ENCODE data around the gene CTNNBIP1.

The CTNNBIP1 gene

DNA sequence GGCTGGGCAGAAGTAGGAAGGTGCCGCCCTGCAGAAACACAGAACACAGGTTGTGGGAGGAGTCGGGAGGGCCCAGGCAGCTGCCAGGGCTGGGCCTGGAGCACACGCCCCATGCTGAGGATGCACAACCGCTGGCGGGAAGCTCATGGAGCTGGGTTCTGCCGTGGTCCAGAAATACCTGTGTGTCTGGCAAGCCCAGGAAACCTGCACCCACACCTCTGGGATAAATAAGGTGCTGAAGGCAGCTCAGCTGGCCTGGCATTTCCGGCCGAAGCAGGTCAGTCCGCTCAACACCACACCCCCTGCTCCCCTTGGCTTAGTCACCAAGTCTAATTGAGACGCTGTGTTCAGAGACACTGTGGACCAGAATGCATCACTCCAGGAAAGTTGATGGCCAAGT, 32.1 kb downstream of the CTNNBIP1 start:
- DNase-seq (ENCODE audit: low read depth) = no peak

DNA sequence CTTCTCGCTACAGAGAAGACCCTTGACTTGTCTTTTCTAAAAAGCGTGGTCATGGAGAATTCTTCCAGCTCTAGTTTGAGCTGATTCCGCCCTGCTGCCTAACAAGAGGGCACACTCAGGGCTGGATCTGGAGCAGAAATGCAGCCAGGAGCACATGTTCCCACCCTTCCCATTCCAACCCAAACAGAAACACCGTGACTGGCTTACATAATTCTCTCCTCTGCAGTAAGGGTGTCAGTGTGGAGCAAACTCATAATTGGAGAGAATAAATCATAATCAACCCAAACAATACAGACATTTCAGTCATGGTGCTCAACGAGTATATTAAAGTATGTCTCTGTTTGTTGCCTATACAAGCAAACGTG, 34.5 kb downstream of the CTNNBIP1 start:
- no peak for DNase-seq (ENCODE audit: low read depth)

DNA sequence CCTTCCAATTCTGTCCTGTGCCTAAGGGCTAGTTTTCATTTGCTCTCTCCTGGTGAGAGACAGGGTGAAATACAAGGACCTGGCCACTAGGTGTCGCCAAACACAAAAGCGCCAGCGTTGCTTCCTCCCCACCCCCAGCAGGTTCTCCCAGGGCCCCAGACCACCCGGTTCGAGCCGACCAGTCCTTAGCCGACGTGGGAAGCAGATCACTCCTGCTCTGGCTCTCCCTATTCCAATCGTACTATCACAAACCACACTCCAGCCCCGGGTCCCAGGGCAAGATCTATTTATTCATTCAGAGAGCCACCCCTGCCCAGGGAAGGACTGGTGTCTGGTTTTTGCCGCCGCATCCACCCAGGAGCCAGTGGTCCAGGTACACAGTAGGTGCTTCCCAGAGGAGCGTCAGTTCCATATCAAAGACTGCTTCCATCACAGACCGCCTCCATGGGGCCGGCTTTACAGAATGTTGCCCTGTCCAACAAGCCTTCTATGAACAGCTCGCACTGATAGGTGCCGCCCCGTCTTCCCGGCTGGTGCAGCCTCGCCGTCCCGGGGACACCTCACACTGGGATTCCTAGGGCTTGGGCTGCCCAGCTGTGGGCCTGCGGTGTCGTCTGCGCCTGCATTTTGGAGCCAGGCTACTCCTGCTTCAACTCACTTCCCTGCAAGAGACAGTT, 35.0 kb downstream of the CTNNBIP1 start:
- no peak for DNase-seq (ENCODE audit: low read depth)

DNA sequence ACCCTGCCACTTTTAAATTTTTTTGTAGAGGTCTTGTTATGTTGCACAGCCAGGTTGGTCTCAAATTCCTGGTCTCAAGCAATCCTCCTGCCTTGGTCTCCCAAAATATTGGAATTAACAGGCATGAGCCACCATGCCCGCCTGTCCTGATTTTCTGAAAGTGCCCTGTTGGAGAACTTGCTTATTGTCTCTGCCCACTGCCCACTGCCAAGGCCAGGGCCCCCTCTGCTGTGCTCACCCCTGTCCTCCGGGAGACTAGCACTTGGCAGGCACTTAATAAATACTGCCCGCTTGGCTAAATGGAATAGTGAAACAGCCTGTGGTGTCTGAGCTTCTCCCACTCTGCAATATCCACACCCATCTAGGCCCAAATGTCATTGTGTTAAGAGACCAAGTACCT, 35.7 kb downstream of the CTNNBIP1 start:
- DNase-seq (ENCODE audit: low read depth) = no peak

DNA sequence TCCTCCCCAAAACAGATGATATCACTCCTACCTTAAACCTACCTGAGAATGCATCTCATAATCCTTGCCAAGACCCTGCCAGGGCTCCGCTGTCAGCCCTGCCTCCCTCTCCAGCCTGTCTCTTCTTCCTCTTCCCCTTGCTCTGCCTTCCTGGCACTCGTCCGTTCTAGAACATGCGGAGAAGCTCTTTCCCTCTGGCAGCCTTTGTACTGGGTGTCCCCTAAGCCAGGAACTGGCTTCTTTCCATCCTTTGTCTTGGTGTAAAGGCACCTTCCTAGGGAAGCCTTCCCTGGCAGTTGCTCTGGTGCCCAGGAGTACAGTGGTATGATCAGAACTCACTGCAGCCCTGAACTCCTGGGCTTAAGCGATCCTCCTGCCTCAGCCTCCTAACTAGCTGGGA, 36.1 kb downstream of the CTNNBIP1 start:
- DNase-seq (ENCODE audit: low read depth) = no peak

DNA sequence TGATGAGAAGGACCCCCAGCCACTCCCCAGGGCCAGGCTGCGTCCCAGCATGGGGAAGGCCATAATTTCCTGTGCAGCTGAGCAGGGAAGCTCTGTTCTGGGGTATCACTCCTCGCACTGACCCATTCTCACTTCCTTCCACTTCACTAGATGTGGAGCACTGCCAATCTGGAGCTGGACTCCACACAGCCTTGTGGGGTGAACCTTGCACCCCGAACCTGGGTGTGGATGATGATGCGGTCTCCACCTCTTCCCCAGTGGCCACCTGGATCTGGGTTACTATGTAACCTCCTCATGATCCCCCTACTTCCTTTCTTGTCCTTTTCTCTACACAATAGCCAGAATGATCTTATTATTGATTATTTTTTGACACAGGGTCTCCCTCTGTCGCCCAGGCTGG, 36.7 kb downstream of the CTNNBIP1 start:
- DNase-seq (ENCODE audit: low read depth) = no peak

DNA sequence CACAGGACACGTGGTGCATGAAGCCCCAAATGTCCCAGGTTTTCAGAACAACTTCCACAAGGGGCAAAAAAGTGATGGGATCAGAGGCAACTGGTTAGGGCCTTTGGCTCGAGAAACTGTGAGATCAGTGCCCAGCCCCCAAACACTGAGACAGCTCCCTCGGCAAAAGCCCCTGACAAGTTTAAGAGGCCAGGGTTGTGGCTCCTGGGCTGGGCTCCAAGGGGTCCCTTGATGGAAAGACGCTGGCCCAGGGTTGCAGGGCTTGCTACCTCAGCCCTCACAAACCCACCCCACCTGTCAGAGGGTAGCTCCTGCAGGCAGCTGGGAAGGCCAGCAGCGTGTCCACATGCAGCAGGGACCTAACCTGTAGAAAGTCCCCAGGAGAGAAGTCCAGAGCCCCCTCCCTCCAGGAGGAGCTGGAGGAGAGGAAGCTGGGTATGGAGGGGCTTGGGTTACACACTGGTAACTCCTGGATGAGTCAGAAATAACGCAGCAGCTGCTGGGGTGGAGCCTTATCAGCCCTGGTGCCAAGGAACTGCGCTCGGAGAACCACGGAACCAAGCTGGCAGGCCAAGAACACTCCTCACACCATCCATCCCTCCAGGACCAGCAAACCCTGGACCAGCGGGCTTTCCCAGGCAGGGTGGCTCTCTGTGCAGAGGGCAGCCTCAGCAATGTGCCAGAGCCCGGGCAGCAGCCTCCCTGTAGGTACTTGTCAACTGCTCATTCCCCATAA, 37.5 kb downstream of the CTNNBIP1 start:
- no peak for DNase-seq (ENCODE audit: low read depth)

DNA sequence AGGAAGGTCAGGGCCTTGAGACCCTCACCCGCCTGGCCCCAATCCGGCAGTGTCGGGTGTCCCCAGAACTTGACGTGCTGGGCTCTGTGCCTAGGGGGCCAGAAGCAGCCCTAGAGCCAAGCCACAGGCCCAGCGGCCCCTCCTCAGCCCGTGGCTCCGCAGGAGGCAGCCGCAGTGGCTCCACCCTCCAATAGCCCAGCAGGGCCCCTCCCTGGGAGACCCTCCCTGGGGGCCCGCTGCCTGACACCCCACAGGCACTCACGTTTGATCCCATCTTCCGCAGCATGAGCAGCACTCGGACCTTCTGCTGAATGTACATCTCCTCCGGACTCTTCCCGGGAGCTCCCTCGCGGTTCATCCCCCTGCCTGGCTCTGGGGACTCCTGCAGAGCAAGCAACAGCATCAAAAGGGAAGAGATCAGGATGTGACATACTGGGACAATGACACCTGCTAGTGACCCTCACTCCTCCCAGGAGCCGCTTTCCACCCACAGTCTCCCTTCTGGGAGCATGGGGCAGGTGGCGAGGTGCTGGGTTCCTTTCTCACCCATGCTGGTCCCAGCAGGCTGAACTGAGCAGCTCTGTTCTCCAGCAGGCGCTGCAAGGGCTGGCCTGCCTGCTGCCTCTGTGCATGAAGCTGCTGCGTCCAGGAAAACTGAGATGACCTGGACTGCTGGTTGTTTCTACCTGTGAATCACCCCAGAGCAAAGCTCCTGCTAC, 38.2 kb downstream of the CTNNBIP1 start:
- no peak for DNase-seq (ENCODE audit: low read depth)

DNA sequence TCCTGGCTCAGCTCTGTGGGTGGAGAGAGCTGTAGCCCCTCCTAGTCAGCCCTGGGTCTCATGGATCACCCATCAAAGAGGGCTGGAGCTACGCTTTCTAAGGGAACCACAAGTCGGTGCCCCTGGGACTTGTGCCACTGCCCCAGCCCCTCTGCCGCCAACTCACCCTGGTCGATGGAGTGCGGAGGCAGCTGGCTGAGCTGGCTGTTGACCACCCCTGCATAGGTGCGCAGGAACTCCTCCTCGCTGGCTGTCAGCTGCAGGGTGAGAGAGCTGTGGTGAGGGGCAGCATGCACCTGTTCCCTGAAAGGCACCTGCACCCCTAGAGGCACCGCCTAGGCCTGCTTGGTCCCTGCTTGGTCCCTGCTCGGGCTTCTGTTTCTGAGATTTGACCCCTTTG, 39.0 kb downstream of the CTNNBIP1 start:
- no peak for DNase-seq (ENCODE audit: low read depth)

DNA sequence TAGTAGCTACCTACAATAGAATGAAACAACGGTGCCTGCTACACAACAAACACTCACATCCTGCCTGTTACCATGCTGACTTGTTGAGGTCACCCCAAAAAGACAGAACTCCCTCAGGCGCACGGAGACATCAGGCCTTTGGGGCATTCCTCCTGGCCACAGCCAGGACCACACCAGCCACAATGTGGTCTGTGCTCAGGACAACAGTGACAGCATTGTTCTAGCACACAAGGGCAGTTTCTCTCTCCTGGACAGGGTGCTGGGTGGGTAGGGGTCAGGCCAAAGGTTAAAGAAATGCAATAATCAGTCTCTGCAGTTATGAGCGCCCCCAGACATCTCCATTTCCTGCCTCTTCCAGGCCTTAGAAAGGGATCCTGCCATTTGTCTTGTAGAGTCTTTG, 39.5 kb downstream of the CTNNBIP1 start:
- no peak for DNase-seq (ENCODE audit: low read depth)

DNA sequence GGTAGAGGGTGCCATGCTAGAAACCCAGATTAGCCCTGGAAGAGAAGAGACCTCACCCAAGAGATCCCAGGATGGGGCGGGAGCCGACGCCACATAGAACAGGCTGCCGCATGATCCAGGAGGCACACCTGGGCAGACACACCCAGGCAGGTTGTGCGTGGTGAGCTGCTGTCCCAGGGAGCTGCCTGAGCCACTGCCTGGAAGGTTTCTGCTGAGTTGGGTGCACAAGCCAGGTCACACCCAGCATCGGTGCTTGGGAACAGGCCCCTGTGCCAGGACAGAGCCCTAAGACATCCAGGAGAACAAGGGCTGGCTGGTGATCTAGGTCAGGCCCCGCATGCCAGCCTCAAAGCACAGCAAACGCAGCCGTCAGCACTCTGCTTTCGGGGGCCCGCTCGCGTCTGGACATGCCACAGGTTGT, 40.2 kb downstream of the CTNNBIP1 start:
- no peak for DNase-seq (ENCODE audit: low read depth)

DNA sequence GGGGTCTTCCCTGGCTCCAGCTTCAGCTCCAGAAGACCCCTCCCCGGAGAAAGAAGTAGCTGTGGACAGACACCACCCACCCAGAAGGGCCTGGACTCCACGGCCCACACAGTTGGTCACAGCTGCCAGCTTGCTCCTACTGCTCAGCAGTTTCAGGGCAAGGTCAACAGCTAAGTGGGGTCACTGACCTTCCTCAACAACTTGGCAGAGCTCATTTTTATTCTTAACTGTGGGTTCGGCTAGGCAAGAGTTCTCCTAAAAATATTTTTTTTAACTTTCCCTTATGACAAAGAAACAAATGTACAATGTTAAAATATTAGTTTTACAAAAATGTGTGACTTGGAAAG, 41.9 kb downstream of the CTNNBIP1 start:
- no peak for DNase-seq (ENCODE audit: low read depth)

DNA sequence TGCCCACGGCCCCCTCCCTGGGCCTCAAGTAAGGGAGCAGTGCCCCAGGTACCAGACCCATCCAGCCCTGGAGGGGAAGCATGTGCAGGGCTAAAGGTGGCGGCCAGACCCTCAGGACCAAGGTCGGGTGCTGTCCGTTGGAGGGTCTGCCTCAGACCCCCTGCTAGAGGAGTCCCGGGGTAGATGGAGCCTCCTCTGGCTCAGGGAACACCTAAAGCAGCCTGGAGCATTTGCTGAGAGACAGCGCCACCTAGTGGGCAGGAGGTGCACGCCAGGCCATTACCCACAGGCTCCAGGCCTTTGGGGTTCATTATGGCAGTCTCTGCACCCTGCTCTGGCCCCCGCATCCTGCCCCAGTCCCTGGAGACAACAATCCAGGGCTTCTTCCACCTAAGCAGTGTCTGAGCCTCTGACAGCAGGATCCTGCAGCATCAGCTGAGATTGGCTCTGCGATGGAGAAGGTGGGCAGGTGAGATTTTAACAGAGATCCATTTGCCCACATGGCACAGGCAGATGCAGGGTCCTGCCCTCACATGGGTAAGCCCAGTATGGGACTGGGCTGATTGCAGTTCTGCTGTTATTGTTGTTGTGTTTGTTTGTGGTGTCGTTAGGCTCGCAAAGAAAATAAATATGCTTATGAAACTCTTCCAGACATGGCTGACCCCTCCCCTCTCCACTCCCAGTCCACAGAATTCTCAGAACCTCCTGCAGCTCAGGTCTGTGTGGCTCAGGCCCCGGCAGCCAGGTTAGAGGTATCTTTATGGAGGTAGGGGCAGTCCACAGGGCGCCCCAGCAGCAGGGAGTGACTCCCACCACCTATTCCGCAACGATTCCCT, 42.4 kb downstream of the CTNNBIP1 start:
- no peak for DNase-seq (ENCODE audit: low read depth)

DNA sequence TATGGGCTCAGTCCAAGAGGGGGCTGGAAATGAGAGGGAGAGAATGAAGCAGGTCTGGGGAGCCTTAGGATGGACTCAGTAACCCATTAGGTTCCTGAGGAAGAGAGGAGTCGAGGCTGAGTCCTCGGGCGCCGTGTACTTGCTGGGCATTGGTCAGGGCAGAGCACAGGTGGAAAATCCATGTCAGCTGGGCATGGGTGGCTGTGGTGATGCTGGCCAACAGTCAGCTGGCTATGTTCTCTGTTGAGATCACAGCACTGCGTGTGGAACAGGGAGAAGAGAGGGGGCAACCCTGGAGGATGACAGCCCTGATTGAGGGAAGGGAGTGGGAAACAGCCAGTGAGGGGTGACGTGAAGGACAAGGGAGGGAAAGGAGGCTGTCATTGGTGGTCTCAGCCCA, 43.2 kb downstream of the CTNNBIP1 start:
- DNase-seq (ENCODE audit: low read depth) = no peak

DNA sequence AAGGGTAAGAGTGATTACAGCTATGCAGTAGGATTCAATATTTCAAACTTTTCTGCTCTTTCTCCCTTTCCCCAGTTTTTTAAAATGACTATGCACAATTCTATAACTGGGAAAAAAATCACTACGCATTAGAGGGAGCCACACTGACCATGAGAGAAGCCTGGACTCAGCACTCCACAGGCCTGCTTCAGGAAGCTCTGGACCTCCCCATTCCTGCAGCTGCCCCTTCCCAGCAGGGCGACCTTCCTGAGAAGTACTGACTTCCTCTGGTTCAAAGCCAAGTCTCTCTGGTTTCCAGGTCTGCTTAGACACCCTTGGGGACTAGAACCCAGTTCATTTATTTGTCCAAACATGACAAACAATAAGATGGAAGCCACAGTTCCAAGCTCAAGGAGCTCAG, 44.3 kb downstream of the CTNNBIP1 start:
- DNase-seq (ENCODE audit: low read depth) = no peak

DNA sequence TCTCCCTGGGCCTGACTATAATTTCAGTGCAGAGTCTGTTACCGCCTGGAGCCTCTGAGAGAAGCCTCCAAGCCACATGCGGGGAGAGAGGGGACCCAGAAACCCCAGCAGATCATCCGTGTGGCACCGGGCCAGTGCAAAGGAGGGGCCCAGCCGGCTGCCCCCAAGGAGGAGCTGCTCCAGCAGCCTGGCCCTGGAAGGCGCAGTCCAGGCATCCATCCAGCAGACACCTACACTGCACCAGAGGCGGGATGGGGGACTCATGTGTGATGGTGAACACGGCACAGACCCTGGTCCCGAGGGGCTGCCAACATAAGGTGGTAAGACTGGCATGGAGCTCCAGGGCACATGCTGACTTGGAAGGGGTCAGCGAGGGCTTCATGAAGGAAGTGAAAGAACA, 46.7 kb downstream of the CTNNBIP1 start:
- DNase-seq (ENCODE audit: low read depth) = no peak

DNA sequence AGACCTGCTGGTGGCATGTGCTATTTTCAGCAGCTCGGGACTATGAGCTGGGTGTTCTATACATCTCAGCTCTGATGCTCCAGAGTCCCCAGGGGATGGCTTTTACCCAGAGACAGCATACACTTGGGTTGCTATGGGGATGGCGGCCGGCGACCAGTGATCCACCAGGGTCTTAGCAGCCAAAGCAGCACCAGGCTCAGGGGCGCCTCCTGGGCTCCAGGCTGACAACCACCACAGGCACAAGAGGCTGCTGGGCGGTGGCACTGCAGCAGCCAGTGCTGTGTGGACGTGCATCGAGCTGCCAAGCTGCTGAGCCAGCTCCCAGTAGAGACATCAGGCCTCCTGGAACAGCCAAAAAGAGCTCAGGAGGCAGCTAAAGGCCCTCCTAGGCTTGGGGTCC, 48.7 kb downstream of the CTNNBIP1 start:
- no peak for DNase-seq (ENCODE audit: low read depth)

DNA sequence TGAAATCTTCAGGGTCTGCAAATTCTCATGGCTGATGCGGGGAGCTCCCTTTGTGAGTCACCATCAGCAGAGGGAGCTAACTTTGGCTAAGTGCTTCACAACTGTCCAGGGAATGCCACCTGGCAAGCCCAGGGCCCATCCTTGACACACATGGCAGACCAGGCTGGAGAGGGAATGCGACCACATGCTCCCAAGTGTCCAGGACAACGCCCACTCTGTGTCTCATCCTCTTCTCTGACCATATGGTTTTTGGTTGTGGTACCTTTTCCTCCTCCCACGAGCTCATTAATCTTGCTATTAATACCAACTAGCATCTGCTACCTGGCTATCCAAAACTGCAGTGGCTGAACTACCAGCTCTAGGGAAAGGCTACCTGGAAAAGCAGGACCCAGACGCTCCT, 49.2 kb downstream of the CTNNBIP1 start:
- no peak for DNase-seq (ENCODE audit: low read depth)

DNA sequence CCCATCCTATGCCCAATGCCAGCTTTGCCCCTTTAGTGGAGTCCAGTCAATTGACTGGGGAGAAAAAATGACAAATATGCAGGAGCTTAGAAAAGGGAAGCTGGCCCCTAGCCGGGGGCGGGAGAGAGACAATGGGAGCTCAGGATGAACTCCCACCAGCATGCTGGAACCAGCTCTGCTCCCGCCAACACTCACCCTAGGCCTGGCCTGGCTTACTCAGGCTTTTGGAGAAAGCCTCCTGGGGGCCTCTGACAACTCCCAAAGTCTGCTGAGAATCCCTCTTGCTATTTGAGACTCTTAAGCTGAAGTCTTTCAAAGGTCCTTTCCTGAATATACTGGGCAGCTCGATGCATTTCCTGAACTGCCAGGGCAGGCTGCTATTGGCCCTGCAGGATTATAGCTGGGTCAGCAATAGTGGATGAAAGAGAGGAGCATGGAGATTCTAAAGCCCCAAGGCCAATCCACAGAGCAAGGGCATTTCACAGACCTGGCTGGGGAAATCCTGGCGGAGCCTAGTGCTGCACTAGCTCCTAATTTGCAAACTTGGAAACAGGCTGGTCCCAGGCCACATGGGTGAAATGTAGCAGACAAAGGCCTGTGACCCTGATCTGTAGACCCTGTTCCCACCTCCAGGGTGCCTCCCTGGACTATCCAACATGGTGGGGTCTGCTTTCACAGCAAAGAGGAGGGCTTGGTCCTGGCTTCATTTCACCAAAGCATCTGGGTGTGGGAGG, 50.6 kb downstream of the CTNNBIP1 start:
- DNase-seq (ENCODE audit: low read depth) = no peak

DNA sequence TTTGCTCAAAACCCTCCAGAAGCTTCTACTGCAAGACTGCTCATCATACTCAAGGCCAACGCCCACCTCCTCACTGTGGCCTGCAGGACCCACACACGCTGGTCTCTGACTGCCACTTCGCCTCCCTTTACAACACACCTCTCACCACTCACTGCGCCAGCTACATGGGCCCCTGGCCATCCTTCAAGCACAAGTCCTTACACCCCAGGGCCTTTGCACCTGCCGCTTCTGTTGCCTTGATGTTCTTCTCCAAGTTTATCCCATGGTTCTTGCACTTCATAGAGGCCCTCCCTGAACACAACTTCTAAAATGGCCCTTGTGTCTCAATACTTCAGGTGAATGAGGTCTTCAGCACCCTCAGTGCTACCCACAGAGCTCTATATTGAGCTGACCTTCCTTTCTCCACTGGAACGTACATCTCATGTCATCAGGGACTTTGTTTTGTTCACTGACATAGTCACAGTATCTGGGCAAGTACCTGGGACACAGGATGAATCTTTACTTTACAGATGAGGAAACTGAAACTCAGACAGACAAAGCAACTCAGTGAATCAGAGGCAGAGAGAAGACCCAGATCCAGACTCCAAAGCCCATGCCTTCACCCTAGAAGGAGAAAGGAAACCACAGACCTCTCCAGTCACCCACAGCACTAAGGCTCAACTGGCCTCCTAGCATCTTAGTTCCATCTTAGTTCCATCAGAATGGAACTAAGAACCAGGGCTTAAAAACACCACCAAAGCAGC, 51.6 kb downstream of the CTNNBIP1 start:
- DNase-seq (ENCODE audit: low read depth) = no peak

DNA sequence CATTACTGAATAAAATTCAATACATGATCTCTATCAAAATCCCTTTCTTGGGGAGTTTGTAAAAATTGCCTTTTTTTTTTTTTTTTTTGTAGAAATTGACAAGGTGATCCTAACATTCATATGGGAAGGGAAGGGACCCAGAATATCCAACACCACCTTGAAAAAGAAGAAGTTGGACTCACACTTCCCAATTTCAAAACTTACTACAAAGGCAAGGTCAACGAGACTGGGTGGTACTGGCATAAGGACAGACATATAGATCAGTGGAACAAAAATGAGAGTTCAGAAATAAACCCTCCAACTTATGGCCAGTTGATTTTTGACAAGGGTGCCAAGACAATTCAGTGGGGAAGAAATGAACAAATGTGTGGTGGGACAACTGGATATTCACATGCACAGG, 54.9 kb downstream of the CTNNBIP1 start:
- no peak for DNase-seq (ENCODE audit: low read depth)

Measured in HS-5 (cell line).